ENCODE measurements around the gene DCLRE1A.

DNA sequence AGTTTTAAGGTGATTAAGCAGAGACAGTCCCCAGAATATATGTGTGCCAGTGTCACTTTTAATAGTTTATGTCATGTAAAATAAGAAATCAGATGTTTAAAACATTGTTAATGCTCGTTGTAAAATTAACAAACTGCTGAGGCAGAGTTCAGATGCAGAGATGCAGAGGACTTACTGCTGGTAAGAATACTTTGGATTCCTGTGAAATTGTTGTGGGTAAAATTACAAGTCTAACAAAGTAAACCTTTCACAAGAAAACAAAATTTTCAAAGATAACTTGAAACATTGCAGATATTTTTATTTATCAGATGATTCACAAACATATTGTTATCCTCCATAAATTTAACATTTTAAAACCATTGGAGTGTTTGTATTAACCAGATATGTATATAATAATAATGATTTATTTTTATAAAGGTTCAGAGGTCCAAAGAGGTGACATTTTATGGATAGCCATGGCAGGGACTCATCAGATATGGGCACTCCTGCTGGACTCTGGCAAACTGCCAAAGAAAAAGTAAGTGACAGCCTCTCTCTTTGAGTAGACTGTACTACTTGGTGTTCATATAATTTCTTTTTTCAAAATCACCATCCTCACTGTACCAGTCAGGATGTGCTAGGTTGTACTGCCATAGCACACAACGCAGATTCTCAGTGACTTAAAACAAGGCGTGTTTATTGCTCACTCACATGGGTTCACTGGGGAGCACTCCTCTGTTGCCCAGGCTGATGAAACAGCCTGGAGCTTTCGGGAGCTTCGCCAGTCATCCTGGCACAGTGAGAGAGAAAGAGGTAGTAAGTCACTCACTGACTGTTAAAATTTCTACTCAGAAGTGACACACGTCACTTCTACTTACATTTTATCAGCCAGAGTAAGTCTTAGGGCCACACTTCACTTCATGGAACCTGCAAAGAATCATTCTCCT lies 44.1 kb upstream of the DCLRE1A start:
- TF ChIP-seq, protein P1, sequence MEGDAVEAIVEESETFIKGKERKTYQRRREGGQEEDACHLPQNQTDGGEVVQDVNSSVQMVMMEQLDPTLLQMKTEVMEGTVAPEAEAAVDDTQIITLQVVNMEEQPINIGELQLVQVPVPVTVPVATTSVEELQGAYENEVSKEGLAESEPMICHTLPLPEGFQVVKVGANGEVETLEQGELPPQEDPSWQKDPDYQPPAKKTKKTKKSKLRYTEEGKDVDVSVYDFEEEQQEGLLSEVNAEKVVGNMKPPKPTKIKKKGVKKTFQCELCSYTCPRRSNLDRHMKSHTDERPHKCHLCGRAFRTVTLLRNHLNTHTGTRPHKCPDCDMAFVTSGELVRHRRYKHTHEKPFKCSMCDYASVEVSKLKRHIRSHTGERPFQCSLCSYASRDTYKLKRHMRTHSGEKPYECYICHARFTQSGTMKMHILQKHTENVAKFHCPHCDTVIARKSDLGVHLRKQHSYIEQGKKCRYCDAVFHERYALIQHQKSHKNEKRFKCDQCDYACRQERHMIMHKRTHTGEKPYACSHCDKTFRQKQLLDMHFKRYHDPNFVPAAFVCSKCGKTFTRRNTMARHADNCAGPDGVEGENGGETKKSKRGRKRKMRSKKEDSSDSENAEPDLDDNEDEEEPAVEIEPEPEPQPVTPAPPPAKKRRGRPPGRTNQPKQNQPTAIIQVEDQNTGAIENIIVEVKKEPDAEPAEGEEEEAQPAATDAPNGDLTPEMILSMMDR (IDR thresholded peaks at IDR 0.05), result no peak
- TF ChIP-seq POLR2A (IDR thresholded peaks at IDR 0.05), result no peak

All from Peyer's patch (tissue), 4 donors.